Measurements from ENCODE around the gene SH3BGRL3.

SH3BGRL3 gene

DNA sequence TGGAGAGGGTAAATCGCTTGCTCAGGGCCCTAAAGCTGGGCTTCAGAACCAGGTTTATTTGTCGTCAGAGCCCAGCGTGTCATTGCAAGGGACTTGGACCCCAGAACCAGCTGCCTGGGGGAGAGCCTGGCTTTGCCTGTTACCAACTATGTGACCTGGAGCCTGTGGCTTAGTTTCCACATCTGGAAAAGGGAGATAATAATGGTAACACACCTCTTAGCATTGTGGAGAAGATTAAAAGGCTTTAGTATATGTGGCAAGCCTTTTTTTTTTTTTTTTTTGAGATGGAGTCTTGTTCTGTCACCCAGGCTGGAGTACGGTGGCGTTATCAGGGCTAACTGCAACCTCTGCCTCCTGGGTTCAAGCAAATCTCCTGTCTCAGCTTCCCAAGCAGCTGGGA is 50.4 kb downstream of the SH3BGRL3 start:
- H3K4me3 ChIP-seq (ENCODE audit: low read depth, low read length), result no peak overlapping the region
- TF ChIP-seq, protein P1, sequence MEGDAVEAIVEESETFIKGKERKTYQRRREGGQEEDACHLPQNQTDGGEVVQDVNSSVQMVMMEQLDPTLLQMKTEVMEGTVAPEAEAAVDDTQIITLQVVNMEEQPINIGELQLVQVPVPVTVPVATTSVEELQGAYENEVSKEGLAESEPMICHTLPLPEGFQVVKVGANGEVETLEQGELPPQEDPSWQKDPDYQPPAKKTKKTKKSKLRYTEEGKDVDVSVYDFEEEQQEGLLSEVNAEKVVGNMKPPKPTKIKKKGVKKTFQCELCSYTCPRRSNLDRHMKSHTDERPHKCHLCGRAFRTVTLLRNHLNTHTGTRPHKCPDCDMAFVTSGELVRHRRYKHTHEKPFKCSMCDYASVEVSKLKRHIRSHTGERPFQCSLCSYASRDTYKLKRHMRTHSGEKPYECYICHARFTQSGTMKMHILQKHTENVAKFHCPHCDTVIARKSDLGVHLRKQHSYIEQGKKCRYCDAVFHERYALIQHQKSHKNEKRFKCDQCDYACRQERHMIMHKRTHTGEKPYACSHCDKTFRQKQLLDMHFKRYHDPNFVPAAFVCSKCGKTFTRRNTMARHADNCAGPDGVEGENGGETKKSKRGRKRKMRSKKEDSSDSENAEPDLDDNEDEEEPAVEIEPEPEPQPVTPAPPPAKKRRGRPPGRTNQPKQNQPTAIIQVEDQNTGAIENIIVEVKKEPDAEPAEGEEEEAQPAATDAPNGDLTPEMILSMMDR (conservative IDR thresholded peaks at IDR 0.05; ENCODE audit: low read depth, low read length), result no peak
- no peak for DNase-seq (ENCODE audit: low read depth)
